ENCODE results near the gene NIP7.

DNA sequence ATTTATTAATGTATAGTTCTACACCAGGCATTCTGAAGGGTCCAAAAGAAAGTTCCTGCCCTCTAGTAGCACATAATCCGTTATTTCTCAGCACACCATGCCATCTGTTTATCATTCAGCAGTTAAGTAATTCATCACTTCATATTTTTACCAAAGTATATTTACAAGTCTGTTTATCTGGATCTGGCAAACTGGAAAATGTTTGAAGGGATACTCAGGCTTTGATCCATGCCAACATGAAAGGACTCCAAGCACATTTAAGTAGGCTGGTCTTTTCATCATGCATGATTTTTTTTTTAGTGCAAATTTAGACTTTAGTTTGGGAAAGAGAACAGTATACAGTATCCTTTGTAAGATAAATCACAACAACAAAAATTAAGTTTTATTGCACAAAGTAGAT, 32.5 kb upstream of the NIP7 start:
- TF ChIP-seq EZH2 (IDR thresholded peaks at IDR 0.05; ENCODE audit: low read depth, low read length, severe bottlenecking) (no peak), CTCF (IDR thresholded peaks at IDR 0.05; ENCODE audit: control extremely low read depth in 1 of 3, insufficient read depth in 1 of 3, low read depth in 1 of 3, low read length in 3 of 3) (no peak), YY1 (IDR thresholded peaks at IDR 0.05; ENCODE audit: low read depth, low read length) (no peak), EP300 (IDR thresholded peaks at IDR 0.05; ENCODE audit: borderline replicate concordance in 1 of 2, low read depth in 2 of 2, low read length in 2 of 2) (no peak), SIX5 (IDR thresholded peaks at IDR 0.05; ENCODE audit: low read depth, low read length) (no peak), POLR2A (IDR thresholded peaks at IDR 0.05; ENCODE audit: control extremely low read depth in 1 of 2, low read depth in 2 of 2, low read length in 2 of 2) (no peak), POLR2AphosphoS5 (IDR thresholded peaks at IDR 0.05; ENCODE audit: low read depth, low read length) (no peak), RAD21 (IDR thresholded peaks at IDR 0.05 in 1 of 2, conservative IDR thresholded peaks at IDR 0.05 in 1 of 2; ENCODE audit: low read depth in 2 of 2, low read length in 2 of 2) (no peak), CHD2 (IDR thresholded peaks at IDR 0.05; ENCODE audit: low read length) (no peak), KDM1A (IDR thresholded peaks at IDR 0.05; ENCODE audit: borderline replicate concordance, low read length) (no peak), SP1 (IDR thresholded peaks at IDR 0.05; ENCODE audit: low read depth, low read length) (no peak)
